Endometrial microvascular endothelial cells (primary cell): ENCODE measurements around the gene KIF5C. TPM values are rescaled to one million over a fixed set of nuclear protein-coding genes. Genes with fewer than 3 reads are reported as not detected.
"Not testable (repeated sequence)": the region's sequence is repeated elsewhere in the genome, so short reads cannot be mapped to it uniquely, and the experiment has no call there.

Experiments used
- in situ Hi-C: cut with HindIII; loops from 2 replicates; pipeline ENCODE4 v1.10.0; 2017; ENCODE audit warnings: low sequenced_read_pairs, low pct_unique_long_range_greater_than_20kb; ENCODE audit errors: inconsistent ontology term
- total RNA-seq: library from RNA; depleted of rRNA; stranded (reverse); fragments of >200 nt; gene quantifications from one replicate; pipeline ENCODE4 v1.2.3, GENCODE V29; 2015; ENCODE audit errors: inconsistent ontology term

The KIF5C gene
- 4.6 TPM for total RNA-seq

DNA sequence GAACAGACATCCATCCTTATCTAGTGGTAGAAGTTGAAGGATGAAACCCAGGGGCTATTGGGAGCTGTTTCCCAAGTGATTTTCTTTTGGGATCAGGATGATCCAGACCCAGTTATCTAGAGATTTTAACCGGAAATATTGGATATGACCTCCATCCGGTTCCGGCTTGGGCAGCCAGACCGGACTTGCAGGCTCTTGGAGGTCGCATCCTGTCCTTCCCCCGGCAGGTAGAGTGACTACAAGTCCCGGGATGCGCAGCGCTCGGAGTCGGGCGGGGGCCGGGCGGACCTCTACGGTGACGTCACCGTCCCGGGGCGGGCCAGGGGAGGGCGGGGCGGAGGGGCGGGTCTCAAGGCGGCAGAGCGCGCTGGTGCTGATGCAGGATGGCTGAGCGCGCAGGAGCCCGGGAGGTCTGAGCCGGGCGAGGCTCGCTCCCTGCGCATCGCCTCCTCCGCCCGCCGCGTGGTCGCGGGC, at the start of gene KIF5C:
Gene KIF5C (plus strand): TSS at position 360 of the 474 bp plus-strand sequence. CDS start 391 bp downstream, outside the sequence.
- in situ Hi-C loops, result no loop called here

DNA sequence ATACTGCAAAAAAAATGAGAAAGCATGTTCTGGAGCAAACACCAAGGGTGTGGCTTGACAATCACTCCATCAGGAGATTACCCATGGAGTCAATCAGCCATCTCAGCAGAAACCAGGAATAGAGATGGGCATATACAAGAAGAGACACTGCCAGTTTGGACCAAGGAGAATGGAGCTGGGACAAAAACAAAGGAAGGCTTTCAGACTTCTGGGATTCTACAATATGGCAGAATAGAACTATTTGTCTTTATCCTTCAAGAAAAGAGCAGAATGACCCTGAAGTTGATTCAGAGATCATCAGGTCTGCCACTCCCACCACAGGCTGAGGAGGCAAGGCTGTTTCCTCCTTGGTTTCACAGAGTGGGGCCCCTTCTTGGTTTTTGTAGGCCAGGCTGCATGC, 48.2 kb upstream of the KIF5C start:
- in situ Hi-C loops, result no loop called here

- in situ Hi-C loops, result no loop called here
Measured at GRCh38 chr2:148828941-148829340, 46.1 kb upstream of the KIF5C start.

DNA sequence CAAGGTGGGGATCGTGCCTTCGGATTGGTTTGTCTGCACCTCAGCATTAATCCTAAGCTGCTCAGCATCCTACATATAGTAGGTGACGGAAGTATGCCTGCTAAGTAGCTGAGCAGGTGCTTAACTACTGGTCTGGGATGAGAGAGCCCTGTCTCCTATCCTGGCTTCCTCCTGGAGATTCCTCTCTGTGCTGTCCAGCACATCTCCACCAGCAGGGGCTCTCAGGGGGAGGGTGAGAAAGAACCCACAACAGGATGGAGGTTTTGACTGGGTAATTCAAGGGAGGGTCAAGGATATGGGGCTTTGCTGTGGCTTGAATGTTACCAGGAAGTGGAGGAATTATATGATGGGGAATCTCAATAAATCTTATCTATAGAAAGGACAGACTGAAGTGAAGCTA, 45.4 kb upstream of the KIF5C start:
- in situ Hi-C loops, result no loop called here

GRCh38 chr2:148832637-148833036, 42.4 kb upstream of the KIF5C start:
- in situ Hi-C loops, result no loop called here

- in situ Hi-C loops, result no loop called here
Measured at GRCh38 chr2:148842050-148842449, 33.0 kb upstream of the KIF5C start.

DNA sequence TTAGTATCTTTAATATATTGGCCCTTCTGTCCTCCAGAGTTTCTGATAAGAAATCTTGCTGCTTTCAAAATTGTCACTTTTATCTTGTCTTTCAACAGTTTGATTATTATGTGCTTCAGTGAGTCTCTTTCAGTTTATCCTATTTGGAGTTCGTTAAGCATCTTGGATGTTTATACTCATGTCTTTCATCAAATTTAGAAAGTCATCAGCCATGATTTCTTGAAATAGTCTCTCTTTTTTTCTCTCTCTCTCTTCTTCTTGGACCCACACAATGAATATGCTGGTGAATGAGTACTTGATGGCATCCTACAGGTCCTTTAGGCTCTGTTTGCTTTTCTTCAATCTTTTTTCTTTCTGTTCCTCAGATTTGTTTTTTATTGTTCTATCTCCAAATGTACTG, 26.9 kb upstream of the KIF5C start:
- in situ Hi-C loops, result no loop called here

DNA sequence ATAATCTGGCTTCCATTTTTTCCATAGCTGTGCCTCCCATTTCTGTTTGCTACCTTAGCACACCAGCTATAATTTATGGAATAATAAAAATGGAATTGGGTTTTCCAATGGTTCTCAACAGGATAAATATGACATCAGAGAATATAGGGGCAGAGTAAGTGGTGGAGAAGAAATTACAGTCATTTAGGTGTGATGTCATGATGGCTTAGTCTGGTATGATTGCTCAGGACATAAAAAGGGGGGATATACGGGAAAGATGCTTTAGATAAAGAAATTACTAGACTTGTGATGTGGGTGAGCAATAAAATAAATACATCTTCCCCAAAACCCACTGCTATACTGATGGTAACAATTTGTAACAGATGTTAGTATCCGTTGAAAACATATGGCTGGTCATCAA, 21.6 kb upstream of the KIF5C start:
- in situ Hi-C loops, result no loop called here

DNA sequence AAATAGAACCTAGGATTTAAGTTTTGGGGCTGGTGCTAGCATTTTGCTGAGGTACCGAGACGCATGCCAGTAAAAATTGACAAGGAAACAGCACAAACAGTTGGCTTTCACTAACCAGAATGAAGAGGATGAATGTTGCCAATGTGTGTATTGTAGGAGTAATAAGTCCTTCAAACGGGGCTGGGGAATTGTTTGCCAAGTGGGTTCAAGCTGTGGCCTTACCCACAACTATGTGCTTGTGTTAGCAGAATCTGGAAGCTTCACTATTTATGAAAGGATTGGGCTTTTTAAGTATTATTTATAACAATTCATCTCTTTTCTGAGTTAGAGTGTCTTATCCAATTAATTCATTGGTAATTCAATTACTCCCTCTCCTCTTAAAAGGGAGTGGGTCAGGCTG, 15.0 kb upstream of the KIF5C start:
- in situ Hi-C loops, result no loop called here

- in situ Hi-C loops, result no loop called here
Measured at GRCh38 chr2:148861367-148861766, 13.7 kb upstream of the KIF5C start.

- in situ Hi-C loops, result not testable (repeated sequence)
Measured at GRCh38 chr2:148862478-148862877, 12.5 kb upstream of the KIF5C start.

DNA sequence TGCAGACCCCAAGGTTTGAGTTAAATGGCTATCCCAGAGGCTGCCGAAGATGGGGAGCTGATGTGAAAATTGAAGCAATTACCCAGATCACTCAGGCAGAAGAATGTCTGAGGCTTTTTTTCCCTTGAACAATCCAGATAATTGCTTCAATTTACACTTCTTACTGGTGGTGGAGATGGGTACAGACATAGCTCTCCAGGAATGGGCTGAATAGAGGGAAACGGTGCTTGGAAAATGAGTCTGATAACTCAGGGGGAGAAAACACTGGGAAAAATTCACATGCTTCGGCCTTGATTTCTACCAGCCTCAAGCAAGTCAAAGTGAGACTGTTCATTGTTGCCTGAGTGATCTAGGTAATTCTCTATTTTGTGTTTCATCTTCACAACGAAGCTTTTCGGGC, 9.5 kb upstream of the KIF5C start:
- in situ Hi-C loops, result no loop called here

DNA sequence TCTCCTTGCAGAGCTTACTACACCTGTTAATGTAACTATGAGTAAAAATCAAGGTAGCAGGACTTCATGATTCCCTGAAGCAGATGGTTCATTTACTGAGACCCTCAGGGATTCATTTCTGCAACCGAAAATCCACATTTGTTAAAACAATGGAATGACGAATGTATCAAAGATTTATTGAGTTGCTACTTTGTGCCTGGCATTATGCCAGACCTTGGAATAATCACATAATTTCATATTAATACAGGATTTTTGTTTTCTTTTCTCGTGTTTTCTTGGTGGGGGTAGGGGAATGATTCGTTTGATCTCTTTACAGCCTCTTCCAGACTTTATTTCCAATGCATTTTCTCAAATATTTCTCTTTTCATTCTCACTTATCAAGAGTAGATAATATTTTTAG, 8.9 kb upstream of the KIF5C start:
- in situ Hi-C loops, result no loop called here

GRCh38 chr2:148867079-148867769, 7.8 kb upstream of the KIF5C start:
- in situ Hi-C loops, result no loop called here

DNA sequence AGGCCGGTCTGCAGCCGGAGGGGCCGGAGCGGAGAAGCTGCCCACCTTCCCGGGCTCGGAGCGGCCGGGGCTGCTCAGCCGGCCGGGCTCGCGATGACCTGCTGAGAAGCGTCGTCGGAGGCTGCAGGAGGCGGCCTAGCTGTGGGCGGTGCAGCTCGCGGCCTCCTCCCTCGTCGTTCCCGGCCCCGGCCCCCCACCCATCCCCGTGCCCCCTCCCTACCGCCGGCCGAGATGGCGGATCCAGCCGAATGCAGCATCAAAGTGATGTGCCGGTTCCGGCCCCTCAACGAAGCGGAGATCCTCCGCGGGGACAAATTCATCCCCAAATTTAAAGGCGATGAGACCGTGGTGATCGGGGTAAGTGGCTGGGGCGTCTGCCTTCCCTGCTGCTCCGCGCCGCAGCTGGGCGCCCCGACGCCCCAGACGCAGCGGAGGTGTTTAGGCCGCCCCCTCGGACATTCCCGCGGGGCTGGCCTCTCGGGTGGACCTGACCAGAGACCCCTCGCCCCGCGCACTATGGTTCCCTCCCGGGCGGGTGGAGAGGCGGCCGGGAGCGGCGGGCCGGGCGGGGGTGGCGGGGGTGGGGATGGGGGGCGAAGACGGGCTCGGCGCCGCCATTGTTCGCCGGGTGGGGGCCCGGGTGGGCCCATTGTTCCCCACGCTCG, 492 bp downstream of the KIF5C start:
- in situ Hi-C loops, result no loop called here

DNA sequence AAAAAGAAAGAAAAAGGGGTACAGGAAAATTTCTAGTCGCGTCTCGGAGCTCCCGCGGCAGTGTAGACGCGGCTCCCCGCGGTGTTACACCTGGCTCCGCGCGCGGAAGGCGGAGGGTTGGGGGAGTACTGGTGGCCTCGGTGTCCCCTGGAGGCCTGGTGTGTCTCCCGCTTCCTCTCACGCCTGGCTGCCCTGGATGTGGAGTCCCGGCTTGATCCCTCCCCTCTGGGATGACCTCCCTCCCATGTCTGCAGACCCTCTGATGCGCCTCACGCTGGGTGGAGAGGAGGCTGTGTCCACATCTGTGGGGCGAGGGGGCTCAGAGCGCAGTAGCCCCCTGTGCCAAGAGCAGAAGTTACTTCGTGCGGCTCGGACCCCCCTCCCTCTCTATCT, 1.2 kb downstream of the KIF5C start:
- in situ Hi-C loops, result no loop called here

DNA sequence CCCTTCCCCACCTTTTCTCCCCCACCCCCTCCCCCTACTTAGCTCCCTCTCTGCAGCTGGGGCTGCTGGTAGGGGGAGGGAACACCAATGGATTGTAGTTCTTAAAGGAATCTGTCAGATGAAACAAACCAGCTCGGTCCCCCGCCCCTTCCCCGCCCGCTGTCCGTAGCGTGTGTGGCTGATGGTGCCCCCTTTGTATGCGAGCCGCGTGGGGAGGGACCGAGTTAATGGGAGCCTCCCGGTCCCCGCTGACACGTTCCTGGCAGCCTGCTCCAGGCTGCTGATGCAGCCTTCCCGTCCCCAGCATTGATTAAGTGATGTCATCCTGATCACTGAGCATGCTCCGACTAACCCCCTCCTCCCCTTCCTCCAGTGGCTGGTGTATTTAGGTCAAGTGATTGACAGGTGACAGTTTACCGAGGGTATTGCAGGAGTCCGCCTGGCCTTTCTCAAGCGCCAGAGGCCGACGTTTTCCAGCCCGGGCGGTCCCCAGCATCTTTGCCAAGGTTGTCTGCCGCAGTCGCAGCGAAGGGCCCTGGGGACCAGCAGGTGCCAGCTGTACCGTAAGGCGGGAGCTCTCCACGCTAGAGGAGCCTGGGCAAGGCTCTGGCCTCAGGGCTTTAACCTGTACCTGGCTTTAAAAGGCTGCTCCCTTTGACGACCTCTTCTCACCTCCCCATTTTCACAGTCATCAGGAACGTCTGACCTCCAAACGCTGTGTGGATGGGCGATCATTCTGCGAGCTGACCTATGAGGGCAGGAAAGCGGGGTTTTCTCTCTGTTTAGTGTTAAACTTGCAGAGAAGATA, 1.8 kb downstream of the KIF5C start:
- in situ Hi-C loops, result no loop called here

- in situ Hi-C loops, result no loop called here
Measured at GRCh38 chr2:148877403-148877740, 2.3 kb downstream of the KIF5C start.

DNA sequence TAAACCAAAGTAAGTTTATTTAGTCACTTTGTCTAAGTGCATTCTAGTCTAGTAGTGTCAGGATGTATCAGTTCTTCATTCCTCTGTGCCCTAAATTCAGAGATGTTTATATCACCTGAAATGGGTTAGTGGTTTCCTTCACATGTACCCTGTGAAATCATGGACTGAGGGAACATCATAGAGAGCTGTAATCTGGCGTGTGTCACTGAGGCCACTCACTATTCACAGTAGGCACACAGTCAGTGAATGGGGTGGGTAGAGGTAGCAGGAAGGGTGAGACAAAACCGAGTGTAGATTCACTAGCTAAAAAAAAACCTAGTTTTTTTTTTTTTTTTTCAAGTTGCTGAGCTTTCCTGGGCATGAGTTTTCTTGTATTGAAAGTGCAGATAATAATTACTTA, 5.6 kb downstream of the KIF5C start:
- in situ Hi-C loops, result no loop called here

DNA sequence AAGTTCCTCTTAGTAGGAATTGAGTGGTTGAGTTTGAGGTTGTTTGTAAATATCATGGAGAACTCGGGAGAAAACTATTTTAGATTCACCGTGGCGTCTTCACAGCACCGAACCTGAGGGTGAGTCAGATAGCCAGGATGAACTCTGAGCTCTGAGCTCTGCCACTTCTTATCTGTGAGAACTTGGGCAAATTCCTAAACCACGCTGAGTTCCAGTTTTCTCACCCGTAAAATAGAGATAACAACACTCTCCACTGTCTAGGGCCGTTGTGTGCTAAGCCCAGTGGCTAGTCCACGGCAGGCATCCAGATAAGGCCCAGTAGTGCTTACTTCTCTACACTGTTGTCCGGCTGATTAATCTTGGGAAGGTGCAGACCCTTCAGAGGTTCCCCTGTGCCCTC, 7.0 kb downstream of the KIF5C start:
- in situ Hi-C loops, result no loop called here
